ENCODE measurements around the gene MUC2. TPM values are rescaled to one million over a fixed set of nuclear protein-coding genes. Genes with fewer than 3 reads are reported as not detected.
A peak's percentile ranks its signal among the peaks of the same experiment; 100 is the strongest.

Gene MUC2
- total RNA-seq, 4 donors from 2014 or later, result 0.04 TPM; not detected in 3

DNA sequence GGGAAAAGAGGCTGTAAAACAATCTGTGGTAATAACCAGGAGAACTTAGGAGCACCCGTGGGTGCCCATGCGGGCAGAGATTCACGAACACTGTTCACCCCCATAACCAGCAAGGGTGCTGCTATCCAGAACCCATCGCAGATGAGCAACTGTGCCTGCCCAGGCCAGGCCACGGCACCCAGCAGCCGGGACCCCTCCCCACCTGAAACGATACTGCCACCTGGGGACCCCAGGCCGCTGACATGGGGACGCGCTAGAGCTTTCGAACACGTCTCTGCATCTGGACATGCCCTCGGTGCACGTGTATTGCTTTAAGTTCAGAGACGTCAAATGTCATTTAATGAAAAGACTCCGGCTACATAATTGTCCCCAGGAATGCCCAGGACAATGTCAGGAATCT is 14.3 kb upstream of the MUC2 start:
- no peak for DNase-seq
- Histone ChIP-seq H3K36me3 (no peaks in the 10 kb centered on the region), H3K4me3 (no peak overlapping the region), H3K4me1 (peaks cover 0 to 10% (median 3%) of the 10 kb centered on the region in 3 donors), H3K27me3 (peaks cover 0 to 66% (median 3%) of the 10 kb centered on the region in 4 donors), H3K27ac (peak overlapping the region in 1 of 4 donors; percentile 2), H3K9me3 (peaks cover 0 to 9% (median 0%) of the 10 kb centered on the region in 3 donors)
- no peak for TF ChIP-seq POLR2A (IDR thresholded peaks at IDR 0.05)
- 58 to 85% methylated on average over 12 to 16 of the region's 16 CpGs for WGBS, 2 donors
- intact Hi-C loops (cut with DNase I), result no loop called here

- H3K4me3 ChIP-seq, result no peak overlapping the region
- 55 to 65% methylated on average over 17 to 18 of the region's 18 CpGs for whole genome bisulfite sequencing, 2 donors
- peaks cover 0 to 9% (median 0%) of the 10 kb centered on the region in 3 donors for H3K9me3 ChIP-seq
- H3K27ac ChIP-seq, result peak overlapping the region in 1 of 4 donors; percentile 2
- peaks cover 0 to 10% (median 3%) of the 10 kb centered on the region in 3 donors for H3K4me1 ChIP-seq
- H3K27me3 ChIP-seq, result peaks cover 0 to 65% (median 2%) of the 10 kb centered on the region in 4 donors
- intact Hi-C loops (cut with DNase I), result no loop called here
- no peak for TF ChIP-seq POLR2A (IDR thresholded peaks at IDR 0.05)
- TF ChIP-seq CTCF (IDR thresholded peaks at IDR 0.05), result no peak
- H3K36me3 ChIP-seq, result no peaks in the 10 kb centered on the region
- DNase-seq, result no peak
Measured at GRCh38 chr11:1060852-1061616, 13.6 kb upstream of the MUC2 start.

- Histone ChIP-seq H3K27ac (peak overlapping the region in 1 of 4 donors; percentile 13), H3K4me1 (peaks cover 0 to 10% (median 3%) of the 10 kb centered on the region in 3 donors), H3K4me3 (no peak overlapping the region), H3K9me3 (peaks cover 0 to 9% (median 0%) of the 10 kb centered on the region in 3 donors), H3K27me3 (peaks cover 0 to 67% (median 3%) of the 10 kb centered on the region in 4 donors), H3K36me3 (no peaks in the 10 kb centered on the region)
- no peak for DNase-seq
- TF ChIP-seq CTCF (IDR thresholded peaks at IDR 0.05), result no peak
- TF ChIP-seq POLR2A (IDR thresholded peaks at IDR 0.05), result no peak
- WGBS, 2 donors, result 43 to 57% methylated on average over 7 to 8 of the region's 9 CpGs
- intact Hi-C loops (cut with DNase I), result no loop called here
Measured at GRCh38 chr11:1062075-1062820, 12.4 kb upstream of the MUC2 start.

DNA sequence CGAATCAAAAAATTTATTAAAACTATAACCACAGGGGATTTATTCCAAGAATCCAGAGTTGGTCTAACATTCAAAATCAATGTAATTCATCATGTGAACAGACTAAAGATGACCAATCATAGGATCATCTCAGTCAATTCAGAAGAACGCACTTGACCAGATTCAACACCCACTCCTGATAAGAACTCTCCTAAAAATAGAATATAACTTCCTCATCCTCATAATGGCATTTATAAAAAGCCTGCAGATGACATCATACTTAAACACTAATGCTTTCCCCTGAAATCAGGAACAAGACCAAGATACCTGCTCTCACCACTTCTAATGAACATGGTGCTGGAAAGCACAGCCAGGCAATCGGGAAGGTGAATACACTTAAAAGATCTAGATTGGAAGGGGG is 10.5 kb upstream of the MUC2 start:
- Histone ChIP-seq H3K27me3 (peaks cover 0 to 66% (median 3%) of the 10 kb centered on the region in 4 donors), H3K4me3 (no peak overlapping the region)
- WGBS, 2 donors, result 41 to 45% methylated on average over 3 of the region's 3 CpGs

More for the DNA sequence above, 10.5 kb upstream of the MUC2 start:
- no peak for TF ChIP-seq CTCF (IDR thresholded peaks at IDR 0.05)
- no peak for TF ChIP-seq POLR2A (IDR thresholded peaks at IDR 0.05)
- Histone ChIP-seq H3K36me3 (no peaks in the 10 kb centered on the region), H3K27ac (no peak overlapping the region), H3K9me3 (peaks cover 0 to 9% (median 0%) of the 10 kb centered on the region in 3 donors), H3K4me1 (peaks cover 0 to 10% (median 3%) of the 10 kb centered on the region in 3 donors)
- no peak for DNase-seq
- intact Hi-C loops (cut with DNase I), result no loop called here
